ENCODE data around the gene PALB2. TPM values are rescaled to one million over a fixed set of nuclear protein-coding genes. Genes with fewer than 3 reads are reported as not detected.

The PALB2 gene
- total and polyA plus RNA-seq, 2 of the 8 experiments (the other 6 are each of a cell fraction or from before 2014, with no cell fraction given), result 12.5 to 33.1 TPM

GRCh38 chr16:23573817-23574216 lies 67.3 kb downstream of the PALB2 start:
- Histone ChIP-seq H3K36me3 (ENCODE audit: control insufficient read depth in 2 of 4, insufficient read depth in 4 of 4, low read length in 3 of 4) (peaks cover 12 to 44% (median 24%) of the 10 kb centered on the region in 4 experiments; a peak in 6 of 8 replicates), H2BK12ac (ENCODE audit: low read depth, low read length) (no peak overlapping the region), H3K14ac (ENCODE audit: insufficient read length) (no peak overlapping the region), H4K8ac (ENCODE audit: extremely low read depth, insufficient read depth, low read length) (no peak overlapping the region), H3K27me3 (replicated peaks in 1 of 4; ENCODE audit: control insufficient read depth in 3 of 4, extremely low read depth in 1 of 4, insufficient read depth in 3 of 4, low read length in 3 of 4) (no peaks in the 10 kb centered on the region), H3K27ac (ENCODE audit: low read depth, low read length) (no peak overlapping the region; the same call in 1 of the 2 replicates), H4K20me1 (replicated peaks in 1 of 2; ENCODE audit: control insufficient read depth in 1 of 2, insufficient read depth in 2 of 2, low read length in 2 of 2) (peaks cover 0 to 7% of the 10 kb centered on the region in 2 experiments), H3K23me2 (ENCODE audit: low read depth, low read length) (no peaks in the 10 kb centered on the region), H3K18ac (ENCODE audit: extremely low read depth, low read length) (no peak overlapping the region), H3K4me3 (ENCODE audit: extremely low read depth in 1 of 4, insufficient read depth in 2 of 4, low read depth in 3 of 4, low read length in 4 of 4) (no peak overlapping the region), H3K9me3 (ENCODE audit: insufficient read depth in 2 of 2, low read depth in 1 of 2, low read length in 1 of 2) (no peaks in the 10 kb centered on the region), H2AFZ (ENCODE audit: low read length) (no peak overlapping the region), H2BK20ac (ENCODE audit: low read length) (no peak overlapping the region), H3K4me2 (ENCODE audit: insufficient read depth in 1 of 2, low read depth in 2 of 2, low read length in 2 of 2) (no peak overlapping the region), H3K79me2 (ENCODE audit: control insufficient read depth in 1 of 2, insufficient read depth in 2 of 2, low read length in 2 of 2) (no peaks in the 10 kb centered on the region), H3K4ac (replicated peaks; ENCODE audit: insufficient read length, low read depth, low read length) (no peak overlapping the region), H4K5ac (ENCODE audit: insufficient read length, low read depth, low read length) (no peak overlapping the region), H3K79me1 (ENCODE audit: low read depth, low read length) (no peaks in the 10 kb centered on the region; the same call in 1 of the 2 replicates), H2AK5ac (ENCODE audit: low read depth, low read length) (no peak overlapping the region), H2BK15ac (ENCODE audit: low read length) (no peak overlapping the region), H3K23ac (ENCODE audit: insufficient read length) (no peak overlapping the region), H2BK120ac (replicated peaks; ENCODE audit: low read depth, low read length) (no peak overlapping the region), H3K56ac (replicated peaks; ENCODE audit: insufficient read length, low read depth, low read length) (no peak overlapping the region), H3K4me1 (replicated peaks in 1 of 4; ENCODE audit: control insufficient read depth in 3 of 4, insufficient read depth in 4 of 4, low read length in 3 of 4) (no peaks in the 10 kb centered on the region), H2BK5ac (ENCODE audit: low read depth, low read length) (no peak overlapping the region), H3K9ac (replicated peaks in 1 of 4; ENCODE audit: extremely low read depth in 1 of 4, low read depth in 3 of 4, low read length in 3 of 4) (no peak overlapping the region), H4K91ac (replicated peaks; ENCODE audit: insufficient read length, low read length) (no peak overlapping the region)
- FAIRE-seq (no peak), DNase-seq (ENCODE audit: low read depth in 1 of 2, low spot score in 2 of 2) (no peak)
- POLR2A ChIA-PET (ENCODE audit: partially characterized antibody), result no interaction called here
- no peak for TF ChIP-seq CHD1 (IDR thresholded peaks at IDR 0.05; ENCODE audit: low read depth, low read length)
- TF ChIP-seq KDM4A (IDR thresholded peaks at IDR 0.05; ENCODE audit: low read depth, low read length, severe bottlenecking), result no peak
- TF ChIP-seq JUN (IDR thresholded peaks at IDR 0.05; ENCODE audit: low read depth, low read length), result no peak
- no peak for TF ChIP-seq ATF3 (IDR thresholded peaks at IDR 0.05; ENCODE audit: insufficient read depth, low read depth, low read length)
- no peak for TF ChIP-seq EP300 (IDR thresholded peaks at IDR 0.05; ENCODE audit: borderline replicate concordance in 1 of 2, low read depth in 2 of 2, low read length in 2 of 2)
- no peak for TF ChIP-seq POLR2AphosphoS5 (IDR thresholded peaks at IDR 0.05; ENCODE audit: low read depth, low read length)
- 78% methylated on average over 5 of the region's 5 CpGs; no CpG with 5 or more reads in 1 of the 2 experiments for WGBS, 2 experiments (ENCODE audit: extremely low coverage in 1 of 2, insufficient coverage in 1 of 2, insufficient read length in 1 of 2, insufficient replicate concordance in 2 of 2, low coverage in 1 of 2, low lambda C conversion rate in 2 of 2, missing lambda C conversion rate in 1 of 2)
- CTCF ChIA-PET (ENCODE audit: partially characterized antibody), result interaction anchor here (0.6 kb wide), 1 partner anchor 70 kb away, joined by 3 read pairs; no protein-coding TSS in a partner anchor

Data from H1 (cell line).